ENCODE measurements around the gene WIPF1.

WIPF1 gene

GRCh38 chr2:174618179-174618578, 20.6 kb upstream of the WIPF1 start:
- DNase-seq, result no peak

- no peak for DNase-seq
These were observed 20.1 kb upstream of the WIPF1 start for GRCh38 chr2:174617718-174618117.

GRCh38 chr2:174617120-174617519, 19.5 kb upstream of the WIPF1 start:
- DNase-seq, result no peak

- DNase-seq, result no peak
These were observed 18.4 kb upstream of the WIPF1 start for GRCh38 chr2:174615871-174616436.

- no peak for DNase-seq
These were observed 16.7 kb upstream of the WIPF1 start for GRCh38 chr2:174614261-174614660.

- DNase-seq, result no peak
These were observed 15.9 kb upstream of the WIPF1 start for GRCh38 chr2:174613531-174613930.

GRCh38 chr2:174612970-174613369, 15.4 kb upstream of the WIPF1 start:
- no peak for DNase-seq

- no peak for DNase-seq
These were observed 14.2 kb upstream of the WIPF1 start for GRCh38 chr2:174611854-174612253.

GRCh38 chr2:174611006-174611405, 13.4 kb upstream of the WIPF1 start:
- no peak for DNase-seq

GRCh38 chr2:174610243-174610995, 12.8 kb upstream of the WIPF1 start:
- DNase-seq, result no peak

GRCh38 chr2:174609261-174609660, 11.7 kb upstream of the WIPF1 start:
- no peak for DNase-seq

- no peak for DNase-seq
These were observed 11.2 kb upstream of the WIPF1 start for GRCh38 chr2:174608866-174609214.

GRCh38 chr2:174607989-174608865, 10.6 kb upstream of the WIPF1 start:
- no peak for DNase-seq

GRCh38 chr2:174607584-174607983, 10.0 kb upstream of the WIPF1 start:
- no peak for DNase-seq

GRCh38 chr2:174606336-174606735, 8.7 kb upstream of the WIPF1 start:
- no peak for DNase-seq

GRCh38 chr2:174605687-174606086, 8.1 kb upstream of the WIPF1 start:
- no peak for DNase-seq

GRCh38 chr2:174603280-174603679, 5.7 kb upstream of the WIPF1 start:
- DNase-seq, result peak; percentile 67

GRCh38 chr2:174602745-174603144, 5.1 kb upstream of the WIPF1 start:
- no peak for DNase-seq

- DNase-seq, result peak; percentile 90
These were observed 2.7 kb upstream of the WIPF1 start for GRCh38 chr2:174600349-174600748.

GRCh38 chr2:174599310-174599921, 1.8 kb upstream of the WIPF1 start:
- no peak for DNase-seq

- peak; percentile 40 for DNase-seq
These were observed 627 bp downstream of the WIPF1 start for GRCh38 chr2:174597009-174597344.

- peak; percentile 49 for DNase-seq
These were observed 1.7 kb downstream of the WIPF1 start for GRCh38 chr2:174595891-174596397.

- DNase-seq, result peak; percentile 42
These were observed 2.3 kb downstream of the WIPF1 start for GRCh38 chr2:174595116-174595809.

Measured in suppressor macrophage treated with lipopolysaccharide for 4 hours (primary cell).